ENCODE results near the gene PRSS38. TPM values are rescaled to one million over a fixed set of nuclear protein-coding genes. Genes with fewer than 3 reads are reported as not detected.

Gene PRSS38
- total RNA-seq, 1 experiment from 2014 or later, result not detected

GRCh38 chr1:227805606-227806197 lies 9.8 kb upstream of the PRSS38 start:
- intact Hi-C loops (cut with micrococcal nuclease; ENCODE audit: unreplicated experiment), result no loop called here
- ChIA-PET POLR2A (no interaction called here), CTCF (interaction anchor here (0.7 kb wide), 1 partner anchor 153 kb away, joined by 9 read pairs; no protein-coding TSS in a partner anchor)
- H3K4me1 ChIP-seq (ENCODE audit: control insufficient read depth, insufficient read depth, low read length), result no peaks in the 10 kb centered on the region
- H3K9me3 ChIP-seq (ENCODE audit: control insufficient read depth, insufficient read depth, low read depth, low read length), result peaks cover 3% of the 10 kb centered on the region; the same call in 1 of the 2 replicates
- H3K4me3 ChIP-seq (ENCODE audit: low read depth in 2 of 2, low read length in 2 of 2), result no peak overlapping the region
- no peaks in the 10 kb centered on the region; the same call in 1 of the 2 replicates for H3K27me3 ChIP-seq (ENCODE audit: control insufficient read depth, insufficient read depth, low read length)
- no peak overlapping the region for H3K27ac ChIP-seq (ENCODE audit: low read length)
- H3K36me3 ChIP-seq (ENCODE audit: control insufficient read depth, insufficient read depth, low read length), result no peaks in the 10 kb centered on the region; the same call in 1 of the 2 replicates
- ATAC-seq (peak; percentile 90), DNase-seq (ENCODE audit: low read depth, low spot score) (peak; percentile 79)
- in situ Hi-C loops (cut with HindIII; ENCODE audit: low pct_unique_long_range_greater_than_20kb, low sequenced_read_pairs), result no loop called here
- TF ChIP-seq TCF7L2 (IDR thresholded peaks at IDR 0.05; ENCODE audit: low read depth, low read length), result no peak
- no TSS peak for BruUV-seq (replicated peaks)

GRCh38 chr1:227808566-227808965 lies 6.9 kb upstream of the PRSS38 start:
- Histone ChIP-seq H3K4me1 (ENCODE audit: control insufficient read depth, insufficient read depth, low read length) (no peaks in the 10 kb centered on the region), H3K4me3 (ENCODE audit: low read depth in 2 of 2, low read length in 2 of 2) (no peak overlapping the region), H3K36me3 (ENCODE audit: control insufficient read depth, insufficient read depth, low read length) (no peaks in the 10 kb centered on the region; the same call in 1 of the 2 replicates), H3K27me3 (ENCODE audit: control insufficient read depth, insufficient read depth, low read length) (no peaks in the 10 kb centered on the region; the same call in 1 of the 2 replicates), H3K9me3 (ENCODE audit: control insufficient read depth, insufficient read depth, low read depth, low read length) (peaks cover 3% of the 10 kb centered on the region; the same call in 1 of the 2 replicates), H3K27ac (ENCODE audit: low read length) (no peak overlapping the region)
- no peak for TF ChIP-seq CTCF (IDR thresholded peaks at IDR 0.05)
- no peak for TF ChIP-seq SIN3A (IDR thresholded peaks at IDR 0.05; ENCODE audit: borderline replicate concordance, insufficient read depth, low read depth, low read length)
- TF ChIP-seq POLR2AphosphoS5 (IDR thresholded peaks at IDR 0.05; ENCODE audit: low read depth, low read length), result no peak
- in situ Hi-C loops (cut with HindIII; ENCODE audit: low pct_unique_long_range_greater_than_20kb, low sequenced_read_pairs), result no loop called here
- BruUV-seq (replicated peaks), result no TSS peak
- no peak for ATAC-seq
- no peak for DNase-seq (ENCODE audit: low read depth, low spot score)
- ChIA-PET CTCF (no interaction called here), POLR2A (no interaction called here)
- intact Hi-C loops (cut with micrococcal nuclease; ENCODE audit: unreplicated experiment), result no loop called here

- Histone ChIP-seq H3K27me3 (ENCODE audit: control insufficient read depth, insufficient read depth, low read length) (no peaks in the 10 kb centered on the region; the same call in 1 of the 2 replicates), H3K36me3 (ENCODE audit: control insufficient read depth, insufficient read depth, low read length) (no peaks in the 10 kb centered on the region; the same call in 1 of the 2 replicates), H3K27ac (ENCODE audit: low read length) (no peak overlapping the region), H3K4me3 (ENCODE audit: low read depth in 2 of 2, low read length in 2 of 2) (no peak overlapping the region), H3K9me3 (ENCODE audit: control insufficient read depth, insufficient read depth, low read depth, low read length) (peaks cover under 1% of the 10 kb centered on the region; the same call in 1 of the 2 replicates), H3K4me1 (ENCODE audit: control insufficient read depth, insufficient read depth, low read length) (no peaks in the 10 kb centered on the region)
- ATAC-seq, result no peak
- ChIA-PET CTCF (no interaction called here), POLR2A (no interaction called here)
- intact Hi-C loops (cut with micrococcal nuclease; ENCODE audit: unreplicated experiment), result no loop called here
- TF ChIP-seq TCF7L2 (IDR thresholded peaks at IDR 0.05; ENCODE audit: low read depth, low read length) (no peak), SIN3A (IDR thresholded peaks at IDR 0.05; ENCODE audit: borderline replicate concordance, insufficient read depth, low read depth, low read length) (no peak), REST (IDR thresholded peaks at IDR 0.05; ENCODE audit: insufficient read depth in 1 of 2, low read depth in 2 of 2, low read length in 1 of 2) (no peak), CTCF (IDR thresholded peaks at IDR 0.05) (no peak), POLR2AphosphoS5 (IDR thresholded peaks at IDR 0.05; ENCODE audit: low read depth, low read length) (no peak)
- BruUV-seq (replicated peaks), result no TSS peak
- in situ Hi-C loops (cut with HindIII; ENCODE audit: low pct_unique_long_range_greater_than_20kb, low sequenced_read_pairs), result no loop called here
- DNase-seq (ENCODE audit: low read depth, low spot score), result no peak
Measured at GRCh38 chr1:227809026-227809425, 6.4 kb upstream of the PRSS38 start.
